ENCODE measurements around the gene FANCG.

The FANCG gene

GRCh38 chr9:35035851-35036701, 43.7 kb downstream of the FANCG start:
- Mint-ChIP-seq H3K36me3 (ENCODE audit: low read depth) (peaks cover 14% of the 10 kb centered on the region), H3K27me3 (peaks cover 6% of the 10 kb centered on the region), H3K27ac (no peak overlapping the region), H3K4me1 (ENCODE audit: low read depth) (peaks cover 20% of the 10 kb centered on the region), H3K9me3 (no peaks in the 10 kb centered on the region), H3K4me3 (no peak overlapping the region)
- intact Hi-C loops (cut with micrococcal nuclease) = no loop called here

- intact Hi-C loops (cut with micrococcal nuclease) = no loop called here
- Mint-ChIP-seq H3K4me1 (ENCODE audit: low read depth) (peaks cover 14% of the 10 kb centered on the region), H3K27me3 (peaks cover 6% of the 10 kb centered on the region), H3K27ac (no peak overlapping the region), H3K9me3 (no peaks in the 10 kb centered on the region), H3K4me3 (no peak overlapping the region), H3K36me3 (ENCODE audit: low read depth) (peaks cover 14% of the 10 kb centered on the region)
Observed at GRCh38 chr9:35033101-35033500, 46.6 kb downstream of the FANCG start.

- no peaks in the 10 kb centered on the region for H3K36me3 Mint-ChIP-seq (ENCODE audit: low read depth)
- no peaks in the 10 kb centered on the region for H3K9me3 Mint-ChIP-seq
- no peak overlapping the region for H3K4me3 Mint-ChIP-seq
- H3K4me1 Mint-ChIP-seq (ENCODE audit: low read depth) = peaks cover 8% of the 10 kb centered on the region
- no peaks in the 10 kb centered on the region for H3K27me3 Mint-ChIP-seq
- no peak overlapping the region for H3K27ac Mint-ChIP-seq
- intact Hi-C loops (cut with micrococcal nuclease) = no loop called here
Observed at GRCh38 chr9:35029852-35030251, 49.9 kb downstream of the FANCG start.

GRCh38 chr9:35029241-35029640, 50.5 kb downstream of the FANCG start:
- Mint-ChIP-seq H3K27me3 (no peaks in the 10 kb centered on the region), H3K36me3 (ENCODE audit: low read depth) (peaks cover 2% of the 10 kb centered on the region), H3K4me1 (ENCODE audit: low read depth) (peaks cover 8% of the 10 kb centered on the region), H3K9me3 (no peaks in the 10 kb centered on the region), H3K27ac (no peak overlapping the region), H3K4me3 (no peak overlapping the region)
- intact Hi-C loops (cut with micrococcal nuclease) = no loop called here

GRCh38 chr9:35028341-35028740, 51.4 kb downstream of the FANCG start:
- peaks cover 16% of the 10 kb centered on the region for H3K4me1 Mint-ChIP-seq (ENCODE audit: low read depth)
- no peak overlapping the region for H3K4me3 Mint-ChIP-seq
- H3K36me3 Mint-ChIP-seq (ENCODE audit: low read depth) = peaks cover 11% of the 10 kb centered on the region
- H3K9me3 Mint-ChIP-seq = no peaks in the 10 kb centered on the region
- intact Hi-C loops (cut with micrococcal nuclease) = no loop called here
- no peaks in the 10 kb centered on the region for H3K27me3 Mint-ChIP-seq
- no peak overlapping the region for H3K27ac Mint-ChIP-seq

- H3K27ac Mint-ChIP-seq = no peak overlapping the region
- no peak overlapping the region for H3K4me3 Mint-ChIP-seq
- H3K27me3 Mint-ChIP-seq = no peaks in the 10 kb centered on the region
- intact Hi-C loops (cut with micrococcal nuclease) = no loop called here
- H3K9me3 Mint-ChIP-seq = no peaks in the 10 kb centered on the region
- peaks cover 18% of the 10 kb centered on the region for H3K4me1 Mint-ChIP-seq (ENCODE audit: low read depth)
- peaks cover 12% of the 10 kb centered on the region for H3K36me3 Mint-ChIP-seq (ENCODE audit: low read depth)
Observed at GRCh38 chr9:35027860-35028259, 51.9 kb downstream of the FANCG start.

- Mint-ChIP-seq H3K4me3 (no peak overlapping the region), H3K9me3 (no peaks in the 10 kb centered on the region), H3K4me1 (ENCODE audit: low read depth) (peaks cover 18% of the 10 kb centered on the region), H3K27me3 (no peaks in the 10 kb centered on the region), H3K27ac (no peak overlapping the region), H3K36me3 (ENCODE audit: low read depth) (peaks cover 12% of the 10 kb centered on the region)
- intact Hi-C loops (cut with micrococcal nuclease) = no loop called here
Observed at GRCh38 chr9:35027374-35027773, 52.4 kb downstream of the FANCG start.

- no peak overlapping the region for H3K4me3 Mint-ChIP-seq
- H3K27me3 Mint-ChIP-seq = peaks cover 2% of the 10 kb centered on the region
- no peaks in the 10 kb centered on the region for H3K9me3 Mint-ChIP-seq
- no peak overlapping the region for H3K27ac Mint-ChIP-seq
- intact Hi-C loops (cut with micrococcal nuclease) = no loop called here
- H3K4me1 Mint-ChIP-seq (ENCODE audit: low read depth) = peaks cover 18% of the 10 kb centered on the region
- H3K36me3 Mint-ChIP-seq (ENCODE audit: low read depth) = peaks cover 18% of the 10 kb centered on the region
Observed at GRCh38 chr9:35026671-35027070, 53.1 kb downstream of the FANCG start.
